Limb (tissue), 2 donors: ENCODE measurements around the gene TRERF1.
"Not testable (repeated sequence)": the region's sequence is repeated elsewhere in the genome, so short reads cannot be mapped to it uniquely, and the experiment has no call there.

Experiments
- DNase-seq, 2 donors: peaks; one replicate each; pipeline ENCODE4 v3.0.0-alpha.2; 2016; ENCODE audit errors: extremely low spot score in 2 of 2

Gene TRERF1

GRCh38 chr6:42195415-42195814 is 256.3 kb downstream of the TRERF1 start:
- no peak for DNase-seq

- no peak for DNase-seq
Observed at GRCh38 chr6:42194056-42194455, 257.7 kb downstream of the TRERF1 start.

DNA sequence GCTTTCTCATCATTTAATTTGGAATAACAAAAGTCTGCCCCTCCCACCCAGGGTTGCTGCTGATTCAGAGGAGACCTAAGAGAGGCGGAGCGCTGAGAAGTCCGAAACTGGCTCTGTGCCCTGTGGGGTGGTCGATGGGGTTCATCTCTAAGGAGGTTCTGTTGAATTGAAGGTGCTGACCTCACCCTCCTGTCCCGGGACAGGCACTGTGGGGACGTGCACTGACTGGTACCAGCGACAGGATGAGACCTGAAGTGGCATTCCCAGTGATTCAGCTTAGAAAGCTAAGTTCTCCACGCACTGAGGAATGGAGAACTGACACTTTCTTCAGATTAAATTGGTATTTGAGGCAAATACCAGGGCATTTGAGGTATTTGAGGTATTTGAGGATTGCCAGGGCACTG is 258.2 kb downstream of the TRERF1 start:
- no peak for DNase-seq

- not testable (repeated sequence) for DNase-seq
Observed at GRCh38 chr6:42192385-42192784, 259.3 kb downstream of the TRERF1 start.

DNA sequence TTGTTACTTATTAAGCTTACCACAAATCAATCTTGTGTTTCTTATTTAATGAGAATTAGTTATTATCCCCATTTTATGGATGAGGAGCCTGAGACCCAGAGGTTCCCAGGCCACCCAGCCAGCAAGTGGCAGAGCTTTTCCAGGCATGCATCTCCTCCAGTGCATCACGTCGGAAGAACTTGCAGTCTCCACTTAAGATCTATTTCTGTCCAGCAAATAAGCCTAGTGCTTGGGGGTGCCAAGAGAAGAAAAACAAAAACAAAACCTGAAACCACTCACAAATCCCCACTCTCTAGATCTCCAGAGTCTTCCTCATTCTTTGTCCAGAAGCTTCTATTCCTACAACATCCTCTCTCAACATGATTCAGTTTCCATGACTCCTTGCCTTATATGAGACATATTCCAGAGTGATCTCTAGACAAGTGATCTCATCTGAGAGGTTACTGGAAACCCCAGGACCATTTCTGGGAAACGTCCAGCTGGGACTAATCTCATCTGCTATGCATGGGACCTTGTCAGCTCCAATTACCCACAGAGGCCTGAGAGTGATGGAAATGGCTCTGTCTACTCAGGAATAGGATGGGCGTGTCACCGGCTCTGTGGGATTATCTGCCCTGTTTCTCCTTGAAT is 261.1 kb downstream of the TRERF1 start:
- no peak for DNase-seq

GRCh38 chr6:42188406-42188805 is 263.3 kb downstream of the TRERF1 start:
- DNase-seq = no peak

GRCh38 chr6:42185597-42185996 is 266.1 kb downstream of the TRERF1 start:
- DNase-seq = no peak

DNA sequence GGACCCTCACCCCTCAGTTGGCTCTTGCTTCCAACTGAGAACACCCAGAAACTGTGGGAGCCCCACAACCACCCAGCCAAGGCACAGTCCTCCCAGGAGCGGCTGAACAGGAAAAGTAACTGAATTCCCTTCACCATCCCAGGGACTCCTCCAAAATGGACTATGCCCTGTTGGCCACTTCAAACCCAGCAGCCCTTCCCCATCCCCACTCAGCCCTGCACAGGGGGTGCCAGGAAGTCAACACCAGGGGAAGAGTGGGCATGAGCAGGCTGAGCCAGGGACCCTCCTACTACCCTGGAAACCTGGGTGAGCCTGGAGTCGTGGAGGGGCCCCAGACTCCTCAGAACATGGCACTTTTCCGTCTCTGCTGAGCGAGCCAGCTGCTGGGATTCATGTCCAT is 267.3 kb downstream of the TRERF1 start:
- DNase-seq = no peak

DNA sequence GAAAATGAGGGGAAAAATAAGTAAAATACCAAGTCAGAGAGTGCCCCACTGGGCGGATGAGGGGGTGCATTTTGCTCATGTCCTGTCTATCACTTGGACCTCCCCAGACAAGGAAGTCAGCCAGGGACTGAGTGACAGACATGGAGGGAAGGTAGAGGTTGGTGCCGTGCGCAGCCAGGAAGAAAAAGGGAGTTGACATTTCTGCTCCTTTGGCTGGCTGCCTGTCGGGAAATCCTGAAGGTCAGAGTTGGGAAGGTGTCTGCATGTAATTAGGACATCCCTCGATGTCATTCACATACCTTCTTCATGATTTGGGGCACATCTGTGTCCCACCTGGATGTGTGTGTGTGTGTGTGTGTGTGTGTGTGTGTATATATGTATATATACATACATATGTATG is 269.6 kb downstream of the TRERF1 start:
- no peak for DNase-seq

GRCh38 chr6:42179945-42180313 is 271.8 kb downstream of the TRERF1 start:
- no peak for DNase-seq

DNA sequence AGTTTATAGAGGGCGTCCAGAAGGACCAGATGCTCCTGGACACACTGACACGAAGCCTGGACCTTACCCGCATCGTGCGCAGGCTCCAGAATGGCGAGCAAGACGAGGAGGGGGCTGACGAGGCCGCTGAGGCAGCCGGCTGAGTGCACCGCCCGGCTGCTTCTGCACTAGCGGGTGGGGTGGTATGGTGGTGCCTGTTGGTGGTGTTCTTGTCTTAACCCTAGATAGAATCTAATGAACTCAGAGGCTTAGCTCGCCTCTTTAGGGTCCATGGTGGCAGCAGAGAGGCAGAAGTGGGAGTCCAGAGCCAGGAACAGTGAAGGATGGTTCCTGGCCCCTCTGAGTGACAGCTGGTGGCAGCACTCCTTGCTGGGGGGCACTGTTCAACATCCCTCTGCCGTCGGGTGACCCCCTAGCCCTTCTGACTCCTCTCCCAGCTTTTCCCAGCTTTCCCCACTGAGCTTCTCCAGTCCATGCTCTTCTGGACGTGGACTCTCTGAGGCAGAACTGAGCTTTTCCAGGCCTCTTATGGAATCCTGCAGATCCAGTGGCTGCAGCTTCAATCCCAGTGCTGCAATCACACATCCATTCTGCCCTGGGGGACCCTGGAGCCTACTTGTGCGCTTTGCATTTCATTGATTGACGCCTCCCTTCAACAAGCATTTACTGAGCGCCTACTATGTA is 272.3 kb downstream of the TRERF1 start:
- DNase-seq = no peak

- peak in 1 of 2 donors; percentile 67 for DNase-seq
Observed at GRCh38 chr6:42177514-42178364, 274.0 kb downstream of the TRERF1 start.

GRCh38 chr6:42176981-42177380 is 274.7 kb downstream of the TRERF1 start:
- no peak for DNase-seq

DNA sequence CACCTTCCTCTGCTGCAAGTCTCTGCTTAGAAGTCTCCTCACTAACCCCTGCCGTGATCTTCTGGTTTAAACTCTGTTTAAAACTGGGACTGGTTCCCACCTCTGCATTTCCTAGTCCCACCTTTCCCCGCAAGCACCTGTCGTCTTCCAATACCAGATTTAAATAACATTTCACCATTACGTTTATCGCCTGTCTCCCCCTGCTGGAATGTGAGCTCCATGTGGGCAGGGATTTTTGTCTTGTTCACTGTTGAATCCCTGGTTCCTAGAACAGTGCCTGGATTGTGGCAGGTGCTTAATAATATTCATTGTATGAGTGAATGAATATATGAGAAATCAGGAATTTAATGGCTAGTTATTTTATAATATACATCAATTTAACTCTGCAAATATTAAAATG is 275.9 kb downstream of the TRERF1 start:
- no peak for DNase-seq
